B cell (primary cell): ENCODE results near the gene KDM4F. TPM values are rescaled to one million over a fixed set of nuclear protein-coding genes. Genes with fewer than 3 reads are reported as not detected.

Experiments used
- ATAC-seq: fragments of 200-7000 bp; cut with Tn5 transposase; one replicate; pipeline ENCODE4 v1.10.0; 2021; ENCODE audit warnings: low read depth, mild to moderate bottlenecking, moderate number of reproducible peaks, moderate library complexity
- CTCF ChIA-PET: fragments of 350-600 bp; sonication (Branson Sonifier 250); formaldehyde crosslinking; loops from one replicate; lab custom pipeline; 2021; ENCODE audit warnings: antibody characterized with exemption, inconsistent platforms; lab: Charles Lee
- POLR2A ChIA-PET: fragments of 350-600 bp; sonication (Branson Sonifier 250); formaldehyde crosslinking; loops from one replicate; lab custom pipeline; 2021; ENCODE audit warnings: antibody characterized with exemption; lab: Charles Lee
- DNase-seq: peaks from one replicate; pipeline ENCODE4 v3.0.0; 2013
- H2AFZ ChIP-seq: 2 replicates; pipeline ENCODE4 v1.6.1; 2012; ENCODE audit warnings: mild to moderate bottlenecking, low read depth, low read length; ENCODE audit not compliant: insufficient read depth, poor library complexity, severe bottlenecking
- H3K27ac ChIP-seq, 2 donors: 1 replicate in 1 of 2; 2 replicates in 1 of 2; pipeline ENCODE4 v1.5.1; 2012 to 2013; ENCODE audit warnings: low read length in 2 of 2, mild to moderate bottlenecking in 2 of 2, moderate library complexity in 1 of 2
- H3K27me3 ChIP-seq, 4 experiments: fragments of 200-600 bp in 1 of 4; sonication (generic) in 1 of 4; replicated peaks in 1 of 4; 1 replicate in 2 of 4; 2 replicates in 2 of 4; pipeline versions ENCODE4 v1.6.1 to v1.7.0; 2013 to 2016; ENCODE audit warnings: low read length in 3 of 4, mild to moderate bottlenecking in 2 of 4, mixed read lengths in 1 of 4, moderate library complexity in 1 of 4; ENCODE audit not compliant: insufficient read depth in 4 of 4, control insufficient read depth in 3 of 4; ENCODE audit errors: control extremely low read depth in 1 of 4
- H3K36me3 ChIP-seq, 2 experiments: replicated peaks in 1 of 2; 1 replicate in 1 of 2; 2 replicates in 1 of 2; pipeline versions ENCODE4 v1.6.1 to v1.7.1; 2013; ENCODE audit warnings: low read length in 1 of 2; ENCODE audit not compliant: insufficient read depth in 2 of 2, control insufficient read depth in 1 of 2; ENCODE audit errors: control extremely low read depth in 1 of 2, extremely low read depth in 1 of 2
- H3K4me1 ChIP-seq, 2 donors: fragments of 200-600 bp in 1 of 2; sonication (generic) in 1 of 2; 1 replicate in 1 of 2; 2 replicates in 1 of 2; pipeline versions ENCODE4 v1.5.1 to v1.6.1; 2013 to 2017; ENCODE audit warnings: low read length in 2 of 2; ENCODE audit not compliant: control insufficient read depth in 2 of 2, insufficient read depth in 2 of 2
- H3K4me2 ChIP-seq: replicated peaks from 2 replicates; pipeline ENCODE3; 2012; ENCODE audit warnings: mild to moderate bottlenecking, low read depth, low read length; ENCODE audit not compliant: poor library complexity, severe bottlenecking
- H3K4me3 ChIP-seq, 5 experiments: fragments of 200-600 bp in 1 of 5; sonication (generic) in 1 of 5; 1 replicate in 3 of 5; 2 replicates in 2 of 5; pipeline versions ENCODE4 v1.5.1 to v1.7.0; 2011 to 2016; ENCODE audit warnings: low read length in 4 of 5, mild to moderate bottlenecking in 4 of 5, low read depth in 2 of 5, control low read depth in 1 of 5, moderate library complexity in 1 of 5; ENCODE audit not compliant: insufficient read depth in 1 of 5; ENCODE audit errors: control extremely low read depth in 1 of 5, extremely low read depth in 1 of 5
- H3K79me2 ChIP-seq: fragments of 200-600 bp; sonication (generic); one replicate; pipeline ENCODE4 v1.6.0; 2016; ENCODE audit warnings: low read length; ENCODE audit not compliant: control insufficient read depth, insufficient read depth
- H3K9ac ChIP-seq: fragments of 200-600 bp; sonication (generic); 2 replicates; pipeline ENCODE4 v1.6.1; 2017; ENCODE audit warnings: mild to moderate bottlenecking, low read length, moderate library complexity
- H3K9me3 ChIP-seq, 3 donors: one replicate each; pipeline versions ENCODE4 v1.6.1 to v1.7.1; 2013; ENCODE audit warnings: low read length in 2 of 3; ENCODE audit not compliant: control insufficient read depth in 2 of 3, insufficient read depth in 1 of 3; ENCODE audit errors: control extremely low read depth in 1 of 3
- H4K20me1 ChIP-seq: 2 replicates; pipeline ENCODE4 v1.6.0; 2012; ENCODE audit warnings: mild to moderate bottlenecking, low read length; ENCODE audit not compliant: insufficient read depth, control insufficient read depth, poor library complexity, severe bottlenecking
- H3K27ac Mint-ChIP-seq: one replicate; pipeline ENCODE4 v1.8.0; 2021; ENCODE audit warnings: mixed read lengths
- H3K27me3 Mint-ChIP-seq: one replicate; pipeline ENCODE4 v1.8.0; 2021; ENCODE audit warnings: mixed read lengths
- H3K4me1 Mint-ChIP-seq: one replicate; pipeline ENCODE4 v1.8.0; 2021; ENCODE audit warnings: mixed read lengths
- H3K4me3 Mint-ChIP-seq: one replicate; pipeline ENCODE4 v1.8.0; 2021; ENCODE audit warnings: mixed read lengths
- H3K9me3 Mint-ChIP-seq: one replicate; pipeline ENCODE4 v1.8.0; 2022; ENCODE audit warnings: mixed read lengths; ENCODE audit not compliant: insufficient read depth
- CTCF ChIP-seq: fragments of 200-600 bp; IDR thresholded peaks from one replicate; pipeline ENCODE4 v1.8.0; 2022; ENCODE audit warnings: antibody characterized with exemption, mild to moderate bottlenecking
- EZH2 ChIP-seq: IDR thresholded peaks from 2 replicates; pipeline ENCODE4 v1.6.1; 2012; ENCODE audit warnings: borderline replicate concordance, low read depth, mild to moderate bottlenecking, moderate library complexity, low read length; ENCODE audit not compliant: insufficient read depth, poor library complexity, severe bottlenecking
- WGBS: methylation state at CpG from one replicate; pipeline ENCODE4 v1.1.5; 2013; ENCODE audit warnings: missing lambda C conversion rate; ENCODE audit not compliant: insufficient coverage; 5-methylcytosine and 5-hydroxymethylcytosine counted together
- intact Hi-C: fragments of 100-400 bp; cut with micrococcal nuclease; formaldehyde crosslinking; loops from one replicate; pipeline ENCODE4 v1.10.0; 2022
- polyA plus RNA-seq: library from polyadenylated mRNA; depleted of rRNA; stranded (reverse); fragments of >200 nt; gene quantifications from 2 replicates; pipeline ENCODE4 v1.2.3, GENCODE V29; 2012
- total RNA-seq, 2 donors: library from RNA; stranded (reverse); fragments of 120-200 nt in 1 of 2; gene quantifications; 1 replicate in 1 of 2; 2 replicates in 1 of 2; pipeline versions ENCODE4 v1.2.3 to v1.2.4, GENCODE V29; 2013 to 2022

Gene KDM4F
- total and polyA plus RNA-seq, 2 donors (not counting 1 experiment from before 2014, with no cell fraction given): not detected

- WGBS: 100% methylated on average over 2 of the region's 4 CpGs
- ATAC-seq (no peak), DNase-seq (no peak)
- no peak overlapping the region for H3K4me3 ChIP-seq
- peaks cover 0 to 12% (median 8%) of the 10 kb centered on the region in 4 experiments for H3K27me3 ChIP-seq
- no peaks in the 10 kb centered on the region for H3K36me3 ChIP-seq
- Mint-ChIP-seq H3K4me3 (no peak overlapping the region), H3K27ac (no peak overlapping the region), H3K9me3 (no peaks in the 10 kb centered on the region), H3K4me1 (no peaks in the 10 kb centered on the region), H3K27me3 (peaks cover 53% of the 10 kb centered on the region)
- H3K4me1 ChIP-seq: no peaks in the 10 kb centered on the region
- TF ChIP-seq EZH2 (no peak), CTCF (no peak)
- H3K79me2 ChIP-seq: no peaks in the 10 kb centered on the region
- POLR2A ChIA-PET: no interaction called here
- no peak overlapping the region for H2AFZ ChIP-seq
- CTCF ChIA-PET: interaction anchor here (1.4 kb wide), 1 partner anchor 23 kb away, joined by 3 read pairs; no protein-coding TSS in a partner anchor
- intact Hi-C loops: no loop called here
- no peak overlapping the region for H3K9ac ChIP-seq
- H3K9me3 ChIP-seq: no peaks in the 10 kb centered on the region
- no peak overlapping the region for H3K4me2 ChIP-seq
- H3K27ac ChIP-seq: no peak overlapping the region
- H4K20me1 ChIP-seq: no peaks in the 10 kb centered on the region
These were observed 5.2 kb upstream of the KDM4F start for GRCh38 chr11:95044010-95044409.

- DNase-seq (no peak), ATAC-seq (no peak)
- POLR2A ChIA-PET: no interaction called here
- Histone ChIP-seq H3K4me2 (no peak overlapping the region), H2AFZ (no peak overlapping the region), H3K27me3 (peaks cover 0 to 15% (median 7%) of the 10 kb centered on the region in 4 experiments), H3K9ac (no peak overlapping the region), H3K4me1 (no peaks in the 10 kb centered on the region), H3K36me3 (no peaks in the 10 kb centered on the region), H3K27ac (no peak overlapping the region), H3K4me3 (no peak overlapping the region), H3K9me3 (no peaks in the 10 kb centered on the region), H4K20me1 (no peaks in the 10 kb centered on the region), H3K79me2 (no peaks in the 10 kb centered on the region)
- CTCF ChIA-PET: interaction anchor here (0.6 kb wide), 1 partner anchor 1465 kb away, joined by 3 read pairs; no protein-coding TSS in a partner anchor
- peaks cover 53% of the 10 kb centered on the region for H3K27me3 Mint-ChIP-seq
- no peak overlapping the region for H3K27ac Mint-ChIP-seq
- H3K4me3 Mint-ChIP-seq: no peak overlapping the region
- no peak for TF ChIP-seq CTCF
- TF ChIP-seq EZH2: no peak
- no peaks in the 10 kb centered on the region for H3K4me1 Mint-ChIP-seq
- intact Hi-C loops: no loop called here
- H3K9me3 Mint-ChIP-seq: no peaks in the 10 kb centered on the region
These were observed 3.4 kb upstream of the KDM4F start for GRCh38 chr11:95045812-95046211.
